Breast epithelium (tissue), 4 donors: ENCODE measurements around the gene SAMD14. TPM values are rescaled to one million over a fixed set of nuclear protein-coding genes. Genes with fewer than 3 reads are reported as not detected.

Experiments used
- DNase-seq, 2 donors: peaks; one replicate each; pipeline ENCODE4 v3.0.0-alpha.2; 2019; ENCODE audit warnings: low spot score in 2 of 2
- H3K27ac ChIP-seq, 2 donors: fragments of 200-600 bp; sonication (generic) in 1 of 2; one replicate each; pipeline ENCODE4 v1.5.1; 2016 to 2019; ENCODE audit warnings: mild to moderate bottlenecking in 1 of 2
- H3K27me3 ChIP-seq, 2 donors: fragments of 200-600 bp; sonication (generic) in 1 of 2; one replicate each; pipeline versions ENCODE4 v1.5.1 to v1.6.0; 2017 to 2019; ENCODE audit warnings: control low read depth in 1 of 2, mild to moderate bottlenecking in 1 of 2
- H3K36me3 ChIP-seq: fragments of 200-600 bp; one replicate; pipeline ENCODE4 v1.5.1; 2019
- H3K4me1 ChIP-seq, 2 donors: fragments of 200-600 bp; sonication (generic); one replicate each; pipeline ENCODE4 v1.5.1; 2016 to 2019; ENCODE audit warnings: control low read depth in 1 of 2
- H3K4me3 ChIP-seq, 3 donors: fragments of 200-600 bp; sonication (generic); 1 replicate in 2 of 3; 2 replicates in 1 of 3; pipeline ENCODE4 v1.5.1; 2016 to 2019; ENCODE audit warnings: mild to moderate bottlenecking in 3 of 3, moderate library complexity in 2 of 3
- H3K9me3 ChIP-seq, 2 donors: fragments of 200-600 bp; sonication (generic) in 1 of 2; one replicate each; pipeline ENCODE4 v1.5.1; 2016 to 2019; ENCODE audit warnings: control low read depth in 1 of 2
- POLR2A ChIP-seq: fragments of 450-650 bp; IDR thresholded peaks from one replicate; pipeline ENCODE4 v1.6.1; 2016; ENCODE audit warnings: antibody characterized with exemption, mild to moderate bottlenecking, moderate library complexity
- POLR2AphosphoS5 ChIP-seq, 3 donors: sonication (generic); formaldehyde crosslinking; IDR thresholded peaks; one replicate each; pipeline ENCODE4 v1.6.1; 2017; ENCODE audit warnings: antibody characterized with exemption in 3 of 3
- intact Hi-C: fragments of 100-400 bp; cut with DNase I; formaldehyde crosslinking; loops from one replicate; pipeline ENCODE4 v1.15.1; 2023; ENCODE audit warnings: low total_unique reads
- total RNA-seq, 3 donors: library from RNA; depleted of rRNA; stranded (reverse); fragments of >200 nt; gene quantifications; one replicate each; pipeline ENCODE4 v1.1.0, GENCODE V29; 2016
- TF ChIP-seq, protein P1 (sequence below), 3 donors: fragments of 450-650 bp; IDR thresholded peaks; one replicate each; pipeline ENCODE4 v1.5.1; 2016 to 2017; ENCODE audit warnings: antibody characterized with exemption in 3 of 3, mild to moderate bottlenecking in 3 of 3, moderate library complexity in 3 of 3

SAMD14 gene
- total RNA-seq, 3 donors from 2014 or later = 0.16 to 0.98 TPM; not detected in 1

DNA sequence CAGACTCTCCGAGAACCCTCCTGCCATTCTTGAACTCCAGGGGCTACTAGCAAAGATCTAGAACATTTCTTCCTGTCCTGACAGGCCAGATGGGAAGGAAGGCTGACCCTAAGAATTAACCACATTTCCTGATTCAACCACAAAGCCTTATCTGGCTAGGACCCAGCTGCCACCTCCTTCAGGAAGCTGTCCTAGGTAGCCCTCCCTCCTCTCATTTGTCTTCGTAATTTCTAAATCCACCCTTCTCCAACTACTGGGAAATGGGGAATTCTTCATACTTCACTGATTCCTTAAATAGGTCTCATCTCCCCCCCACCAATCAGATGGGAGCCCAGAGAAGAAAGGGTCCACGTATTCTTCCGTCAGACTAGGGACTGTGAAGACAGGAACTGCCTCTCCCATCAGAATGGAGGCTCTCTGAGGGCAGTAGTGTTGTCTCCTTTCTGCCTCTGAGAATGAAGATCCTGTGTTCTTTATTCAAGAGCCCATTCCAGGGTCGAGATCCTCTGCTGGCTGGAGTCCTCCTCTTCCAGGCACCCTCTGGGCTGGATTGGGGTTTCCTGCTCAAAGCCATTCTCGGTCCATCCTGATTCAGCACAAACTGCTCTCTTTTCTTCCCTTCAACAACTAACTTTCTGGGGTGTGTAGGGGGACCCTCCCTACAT lies 2.1 kb downstream of the SAMD14 start:
- Histone ChIP-seq H3K27me3 (peaks cover 8 to 9% of the 10 kb centered on the region in 2 donors), H3K4me1 (peaks cover 0 to 10% of the 10 kb centered on the region in 2 donors), H3K9me3 (no peaks in the 10 kb centered on the region), H3K36me3 (no peaks in the 10 kb centered on the region), H3K27ac (no peak overlapping the region), H3K4me3 (no peak overlapping the region)
- DNase-seq = no peak
- TF ChIP-seq POLR2AphosphoS5 (IDR thresholded peaks at IDR 0.05) = no peak
- TF ChIP-seq POLR2A = no peak
- TF ChIP-seq, protein P1, sequence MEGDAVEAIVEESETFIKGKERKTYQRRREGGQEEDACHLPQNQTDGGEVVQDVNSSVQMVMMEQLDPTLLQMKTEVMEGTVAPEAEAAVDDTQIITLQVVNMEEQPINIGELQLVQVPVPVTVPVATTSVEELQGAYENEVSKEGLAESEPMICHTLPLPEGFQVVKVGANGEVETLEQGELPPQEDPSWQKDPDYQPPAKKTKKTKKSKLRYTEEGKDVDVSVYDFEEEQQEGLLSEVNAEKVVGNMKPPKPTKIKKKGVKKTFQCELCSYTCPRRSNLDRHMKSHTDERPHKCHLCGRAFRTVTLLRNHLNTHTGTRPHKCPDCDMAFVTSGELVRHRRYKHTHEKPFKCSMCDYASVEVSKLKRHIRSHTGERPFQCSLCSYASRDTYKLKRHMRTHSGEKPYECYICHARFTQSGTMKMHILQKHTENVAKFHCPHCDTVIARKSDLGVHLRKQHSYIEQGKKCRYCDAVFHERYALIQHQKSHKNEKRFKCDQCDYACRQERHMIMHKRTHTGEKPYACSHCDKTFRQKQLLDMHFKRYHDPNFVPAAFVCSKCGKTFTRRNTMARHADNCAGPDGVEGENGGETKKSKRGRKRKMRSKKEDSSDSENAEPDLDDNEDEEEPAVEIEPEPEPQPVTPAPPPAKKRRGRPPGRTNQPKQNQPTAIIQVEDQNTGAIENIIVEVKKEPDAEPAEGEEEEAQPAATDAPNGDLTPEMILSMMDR (IDR thresholded peaks at IDR 0.05) = no peak
- intact Hi-C loops = no loop called here

DNA sequence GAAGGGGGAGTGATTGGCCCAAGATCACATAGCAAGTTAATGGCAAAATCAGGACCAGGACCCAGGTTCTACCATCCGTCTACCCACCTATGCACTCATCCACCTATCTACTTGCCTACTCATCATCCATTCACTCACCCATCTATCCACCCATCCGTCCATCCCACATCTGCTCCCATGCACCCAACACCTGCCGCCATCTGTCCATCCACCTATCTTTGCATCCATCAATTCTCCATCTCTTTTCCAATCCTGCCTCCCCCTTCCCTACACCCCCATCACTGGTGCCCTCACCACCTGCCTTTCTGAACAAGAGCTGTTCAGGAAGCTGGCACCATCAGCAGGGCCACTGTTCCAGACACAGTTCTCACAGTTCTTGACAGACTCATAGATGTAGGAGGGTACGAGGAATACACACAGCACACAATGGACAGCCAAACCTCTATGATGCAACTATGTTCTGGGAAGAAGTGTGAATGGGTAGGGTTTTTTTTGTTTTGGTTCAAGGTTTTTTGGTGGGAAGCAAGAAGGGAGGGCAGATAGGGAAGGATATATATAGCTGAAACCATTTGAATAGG lies 4.5 kb downstream of the SAMD14 start:
- H3K27ac ChIP-seq = no peak overlapping the region
- intact Hi-C loops = no loop called here
- TF ChIP-seq POLR2A = no peak
- TF ChIP-seq, protein P1 (IDR thresholded peaks at IDR 0.05) = no peak
- no peak for TF ChIP-seq POLR2AphosphoS5 (IDR thresholded peaks at IDR 0.05)
- peaks cover 0 to 10% of the 10 kb centered on the region in 2 donors for H3K4me1 ChIP-seq
- DNase-seq = no peak
- H3K36me3 ChIP-seq = no peaks in the 10 kb centered on the region
- no peak overlapping the region for H3K4me3 ChIP-seq
- no peaks in the 10 kb centered on the region for H3K9me3 ChIP-seq
- H3K27me3 ChIP-seq = peaks cover 8 to 9% of the 10 kb centered on the region in 2 donors

DNA sequence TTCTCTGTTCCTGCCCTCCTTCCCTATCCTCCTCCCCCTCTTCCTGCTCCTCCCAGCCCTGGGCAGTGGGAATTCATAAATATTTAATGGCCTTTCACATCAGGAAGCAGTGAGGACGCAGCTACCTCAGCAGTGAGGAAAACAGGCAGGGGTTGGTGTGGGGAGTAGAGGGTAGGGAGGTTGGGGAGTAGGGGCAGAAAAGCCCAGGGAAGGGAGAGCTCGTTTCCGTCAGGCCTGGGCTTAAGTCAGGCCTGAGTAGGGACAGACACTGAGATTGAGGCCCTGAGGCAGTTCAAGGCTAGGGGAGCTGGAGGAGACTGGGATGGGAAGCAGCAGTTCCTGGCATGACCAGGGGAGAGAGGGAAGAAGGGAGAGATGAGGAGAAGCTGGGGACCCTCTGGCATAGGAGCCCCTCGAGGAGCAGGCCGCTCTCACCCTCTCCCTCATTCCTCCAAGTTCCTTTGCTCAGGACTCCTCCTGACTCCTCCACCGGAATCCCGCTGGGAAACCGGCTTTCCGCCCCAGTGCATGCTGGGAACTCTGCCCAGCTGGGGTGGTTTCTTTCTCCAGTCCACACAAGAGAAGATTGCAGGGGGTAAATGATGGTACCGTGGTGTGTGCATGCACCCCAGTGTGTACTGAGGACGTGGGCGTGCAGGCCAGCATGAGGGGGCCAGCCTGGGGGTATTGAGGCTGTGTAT lies 6.2 kb downstream of the SAMD14 start:
- Histone ChIP-seq H3K4me1 (no peaks in the 10 kb centered on the region), H3K27ac (no peak overlapping the region), H3K27me3 (peaks cover 0 to 3% of the 10 kb centered on the region in 2 donors), H3K9me3 (no peaks in the 10 kb centered on the region), H3K36me3 (no peaks in the 10 kb centered on the region), H3K4me3 (no peak overlapping the region)
- no peak for DNase-seq
- intact Hi-C loops = no loop called here
- no peak for TF ChIP-seq POLR2AphosphoS5 (IDR thresholded peaks at IDR 0.05)
- TF ChIP-seq POLR2A = no peak
- TF ChIP-seq, protein P1 (IDR thresholded peaks at IDR 0.05) = no peak

DNA sequence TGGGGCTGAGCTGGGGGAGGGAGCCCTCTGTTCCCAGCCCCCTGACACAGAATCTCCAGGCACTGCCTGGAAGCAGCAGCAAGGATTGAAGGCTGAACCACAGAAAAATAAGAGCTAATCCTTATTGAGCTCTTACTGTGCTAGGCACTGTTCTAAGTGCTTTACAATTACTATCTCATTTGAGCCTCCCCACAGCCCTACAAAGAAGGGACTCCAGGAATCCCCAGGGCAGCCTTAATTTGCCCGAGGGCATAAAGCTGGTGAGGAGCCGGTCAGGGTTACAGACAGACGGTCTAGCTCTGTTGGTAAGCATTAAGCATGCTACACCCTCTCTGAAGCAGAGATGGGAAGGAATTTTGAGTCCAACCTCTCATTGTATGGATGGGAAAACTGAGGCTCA lies 7.0 kb downstream of the SAMD14 start:
- no peaks in the 10 kb centered on the region for H3K27me3 ChIP-seq
- TF ChIP-seq, protein P1 (IDR thresholded peaks at IDR 0.05) = no peak
- TF ChIP-seq POLR2A (no peak), POLR2AphosphoS5 (IDR thresholded peaks at IDR 0.05) (no peak)
- intact Hi-C loops = no loop called here
- H3K9me3 ChIP-seq = no peaks in the 10 kb centered on the region
- H3K4me3 ChIP-seq = no peak overlapping the region
- H3K27ac ChIP-seq = no peak overlapping the region
- no peaks in the 10 kb centered on the region for H3K4me1 ChIP-seq
- no peak for DNase-seq
- H3K36me3 ChIP-seq = no peaks in the 10 kb centered on the region
